HepG2 (cell line): Measurements from ENCODE around the gene TLL2. TPM values are rescaled to one million over a fixed set of nuclear protein-coding genes. Genes with fewer than 3 reads are reported as not detected.
A peak's percentile ranks its signal among the peaks of the same experiment; 100 is the strongest.

Experiments
- AHR ChIP-seq: IDR thresholded peaks from 2 replicates; pipeline ENCODE4 v1.6.1; 2018; ENCODE audit warnings: missing genetic modification reagents, missing compliant biosample characterization
- CC2D1A ChIP-seq: sonication (generic); formaldehyde crosslinking; IDR thresholded peaks from 2 replicates; pipeline ENCODE4 v1.8.1; 2023; ENCODE audit warnings: mild to moderate bottlenecking, missing genetic modification reagents
- EHMT2 ChIP-seq: fragments of 200-600 bp; sonication (generic); IDR thresholded peaks from 2 replicates; pipeline ENCODE4 v1.7.0; 2017; ENCODE audit warnings: antibody characterized with exemption, low read depth, low read length, borderline replicate concordance
- GZF1 ChIP-seq: sonication (generic); formaldehyde crosslinking; IDR thresholded peaks from 2 replicates; pipeline ENCODE4 v1.5.1; 2020; ENCODE audit warnings: mild to moderate bottlenecking, missing genetic modification reagents
- NR2C2 ChIP-seq: sonication (generic); formaldehyde crosslinking; IDR thresholded peaks from 2 replicates; pipeline ENCODE4 v1.4.0; 2020; ENCODE audit warnings: missing genetic modification reagents, mild to moderate bottlenecking, moderate library complexity, borderline replicate concordance
- PLRG1 ChIP-seq: fragments of 450-650 bp; conservative IDR thresholded peaks from 2 replicates; pipeline ENCODE4 v1.6.1; 2016
- SMARCE1 ChIP-seq: fragments of 450-650 bp; IDR thresholded peaks from 2 replicates; pipeline ENCODE4 v1.6.1; 2017; ENCODE audit warnings: borderline replicate concordance
- ZNF224 ChIP-seq: sonication (generic); formaldehyde crosslinking; IDR thresholded peaks from 2 replicates; pipeline ENCODE4 v1.5.0; 2020; ENCODE audit warnings: mild to moderate bottlenecking, missing genetic modification reagents
- ZNF737 ChIP-seq: sonication (generic); formaldehyde crosslinking; IDR thresholded peaks from 2 replicates; pipeline ENCODE4 v1.5.0; 2020; ENCODE audit warnings: missing genetic modification reagents, mild to moderate bottlenecking, borderline replicate concordance
- ZNF746 ChIP-seq: sonication (generic); formaldehyde crosslinking; IDR thresholded peaks from 2 replicates; pipeline ENCODE4 v1.8.0; 2022; ENCODE audit warnings: mild to moderate bottlenecking, missing genetic modification reagents
- ZNF749 ChIP-seq: sonication (generic); formaldehyde crosslinking; IDR thresholded peaks from 2 replicates; pipeline ENCODE4 v1.8.0; 2022; ENCODE audit warnings: mild to moderate bottlenecking, missing genetic modification reagents, moderate library complexity, borderline replicate concordance
- polyA plus RNA-seq, 8 experiments: library from polyadenylated mRNA; depleted of rRNA in 3 of 8; stranded (reverse) in 7 of 8; unstranded in 1 of 8; fragments of >200 nt; fragmentation: Illumina TruSeq in 4 of 8; extraction: Trizol in 4 of 8; gene quantifications; 2 replicates each; pipeline versions ENCODE4 v1.2.1 to v1.2.3, GENCODE V29; 2011 to 2016; ENCODE audit warnings: low read depth in 4 of 8, missing spikeins in 1 of 8, mixed read lengths in 1 of 8; ENCODE audit not compliant: insufficient read depth in 1 of 8
- total RNA-seq, 5 experiments: library from RNA; depleted of rRNA; stranded (reverse); fragments of >200 nt; fragmentation: Illumina TruSeq; extraction: Trizol; gene quantifications; 2 replicates each; pipeline ENCODE4 v1.2.3, GENCODE V29; 2016; ENCODE audit warnings: low read depth in 1 of 5
- TF ChIP-seq, protein P1 (sequence below): IDR thresholded peaks from 2 replicates; pipeline ENCODE4 v1.6.1; 2016; ENCODE audit warnings: low read depth
- TF ChIP-seq, protein P2 (sequence below), 2 experiments: sonication (generic) in 1 of 2; formaldehyde crosslinking in 1 of 2; IDR thresholded peaks; 2 replicates each; pipeline versions ENCODE4 v1.5.1 to v1.6.1; 2011 to 2020; ENCODE audit warnings: borderline replicate concordance in 1 of 2, low read depth in 1 of 2, low read length in 1 of 2, mild to moderate bottlenecking in 1 of 2, missing genetic modification reagents in 1 of 2, moderate library complexity in 1 of 2
- TF ChIP-seq, protein P3 (sequence below): sonication (generic); formaldehyde crosslinking; IDR thresholded peaks from 2 replicates; pipeline ENCODE4 v1.4.0; 2020; ENCODE audit warnings: mild to moderate bottlenecking, missing genetic modification reagents
- TF ChIP-seq, protein P4 (sequence below): sonication (generic); formaldehyde crosslinking; IDR thresholded peaks from 2 replicates; pipeline ENCODE4 v1.8.0; 2022; ENCODE audit warnings: missing genetic modification reagents, mild to moderate bottlenecking, inconsistent platforms, borderline replicate concordance
- TF ChIP-seq, protein P5 (sequence below), 2 experiments: IDR thresholded peaks; 2 replicates each; pipeline ENCODE4 v1.6.1; 2011 to 2012; ENCODE audit warnings: low read length in 2 of 2, borderline replicate concordance in 1 of 2, low read depth in 1 of 2, mild to moderate bottlenecking in 1 of 2, moderate library complexity in 1 of 2

TLL2 gene
- total and polyA plus RNA-seq, 2 of the 13 experiments (the other 11 are each of a cell fraction or from before 2014, with no cell fraction given), result 0.09 TPM; not detected in 1

DNA sequence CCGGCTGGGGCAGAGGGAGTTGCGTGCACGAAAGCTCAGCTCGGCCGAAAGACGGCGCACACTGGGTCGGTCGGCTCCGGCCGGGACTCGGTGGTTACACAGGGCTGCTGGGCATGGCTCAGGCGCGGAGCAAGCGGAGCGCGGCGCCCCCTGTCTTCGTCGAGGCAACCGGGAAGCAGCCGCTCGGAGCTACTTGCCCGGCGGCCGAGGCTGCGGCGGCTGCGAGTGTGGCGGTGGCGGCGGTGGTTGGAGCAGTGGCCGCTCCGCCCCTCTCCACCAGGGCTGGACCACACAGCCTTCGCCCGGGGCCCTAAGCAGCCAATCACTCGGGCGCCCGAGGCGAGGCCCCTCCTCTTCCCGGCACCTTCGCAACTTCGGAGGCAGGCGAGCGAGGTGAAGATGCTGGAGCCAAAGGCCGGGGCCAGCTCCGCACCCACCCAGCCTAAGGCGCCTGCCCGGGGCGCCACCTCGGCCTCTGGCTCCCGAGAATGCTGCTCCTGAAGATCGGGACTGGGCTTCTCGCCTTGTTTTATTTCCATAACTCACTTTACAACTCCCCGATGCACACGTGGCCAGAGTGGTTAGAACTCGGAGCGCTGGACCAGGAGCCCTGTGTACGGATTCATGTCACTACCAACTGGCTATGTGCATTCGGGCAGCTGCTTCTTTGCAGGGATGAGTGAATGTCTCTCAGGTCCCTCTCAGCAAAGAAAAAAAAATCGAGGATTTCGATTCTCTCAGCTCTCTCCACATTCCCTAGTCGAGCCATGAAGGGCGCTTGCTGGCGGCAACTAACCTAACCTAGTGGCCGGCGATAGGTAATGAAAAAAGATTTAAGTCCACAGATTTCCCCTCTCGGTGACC lies at the start of gene TLL2 (continued):
- TF ChIP-seq, protein P1, sequence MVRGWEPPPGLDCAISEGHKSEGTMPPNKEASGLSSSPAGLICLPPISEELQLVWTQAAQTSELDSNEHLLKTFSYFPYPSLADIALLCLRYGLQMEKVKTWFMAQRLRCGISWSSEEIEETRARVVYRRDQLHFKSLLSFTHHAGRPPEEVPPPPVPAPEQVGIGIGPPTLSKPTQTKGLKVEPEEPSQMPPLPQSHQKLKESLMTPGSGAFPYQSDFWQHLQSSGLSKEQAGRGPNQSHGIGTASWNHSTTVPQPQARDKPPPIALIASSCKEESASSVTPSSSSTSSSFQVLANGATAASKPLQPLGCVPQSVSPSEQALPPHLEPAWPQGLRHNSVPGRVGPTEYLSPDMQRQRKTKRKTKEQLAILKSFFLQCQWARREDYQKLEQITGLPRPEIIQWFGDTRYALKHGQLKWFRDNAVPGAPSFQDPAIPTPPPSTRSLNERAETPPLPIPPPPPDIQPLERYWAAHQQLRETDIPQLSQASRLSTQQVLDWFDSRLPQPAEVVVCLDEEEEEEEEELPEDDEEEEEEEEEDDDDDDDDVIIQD, result peak; percentile 63; the same call in 1 of the 2 replicates
- TF ChIP-seq, protein P2, sequence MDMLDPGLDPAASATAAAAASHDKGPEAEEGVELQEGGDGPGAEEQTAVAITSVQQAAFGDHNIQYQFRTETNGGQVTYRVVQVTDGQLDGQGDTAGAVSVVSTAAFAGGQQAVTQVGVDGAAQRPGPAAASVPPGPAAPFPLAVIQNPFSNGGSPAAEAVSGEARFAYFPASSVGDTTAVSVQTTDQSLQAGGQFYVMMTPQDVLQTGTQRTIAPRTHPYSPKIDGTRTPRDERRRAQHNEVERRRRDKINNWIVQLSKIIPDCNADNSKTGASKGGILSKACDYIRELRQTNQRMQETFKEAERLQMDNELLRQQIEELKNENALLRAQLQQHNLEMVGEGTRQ (IDR thresholded peaks at IDR 0.05; ENCODE audit: low read depth, low read length), result no peak
- TF ChIP-seq, protein P2 (CRISPR knock-in tag; IDR thresholded peaks at IDR 0.05; ENCODE audit: borderline replicate concordance), result no peak
- TF ChIP-seq, protein P3, sequence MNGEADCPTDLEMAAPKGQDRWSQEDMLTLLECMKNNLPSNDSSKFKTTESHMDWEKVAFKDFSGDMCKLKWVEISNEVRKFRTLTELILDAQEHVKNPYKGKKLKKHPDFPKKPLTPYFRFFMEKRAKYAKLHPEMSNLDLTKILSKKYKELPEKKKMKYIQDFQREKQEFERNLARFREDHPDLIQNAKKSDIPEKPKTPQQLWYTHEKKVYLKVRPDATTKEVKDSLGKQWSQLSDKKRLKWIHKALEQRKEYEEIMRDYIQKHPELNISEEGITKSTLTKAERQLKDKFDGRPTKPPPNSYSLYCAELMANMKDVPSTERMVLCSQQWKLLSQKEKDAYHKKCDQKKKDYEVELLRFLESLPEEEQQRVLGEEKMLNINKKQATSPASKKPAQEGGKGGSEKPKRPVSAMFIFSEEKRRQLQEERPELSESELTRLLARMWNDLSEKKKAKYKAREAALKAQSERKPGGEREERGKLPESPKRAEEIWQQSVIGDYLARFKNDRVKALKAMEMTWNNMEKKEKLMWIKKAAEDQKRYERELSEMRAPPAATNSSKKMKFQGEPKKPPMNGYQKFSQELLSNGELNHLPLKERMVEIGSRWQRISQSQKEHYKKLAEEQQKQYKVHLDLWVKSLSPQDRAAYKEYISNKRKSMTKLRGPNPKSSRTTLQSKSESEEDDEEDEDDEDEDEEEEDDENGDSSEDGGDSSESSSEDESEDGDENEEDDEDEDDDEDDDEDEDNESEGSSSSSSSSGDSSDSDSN, result peak; percentile 100
- TF ChIP-seq EHMT2, result no peak
- TF ChIP-seq, protein P4, sequence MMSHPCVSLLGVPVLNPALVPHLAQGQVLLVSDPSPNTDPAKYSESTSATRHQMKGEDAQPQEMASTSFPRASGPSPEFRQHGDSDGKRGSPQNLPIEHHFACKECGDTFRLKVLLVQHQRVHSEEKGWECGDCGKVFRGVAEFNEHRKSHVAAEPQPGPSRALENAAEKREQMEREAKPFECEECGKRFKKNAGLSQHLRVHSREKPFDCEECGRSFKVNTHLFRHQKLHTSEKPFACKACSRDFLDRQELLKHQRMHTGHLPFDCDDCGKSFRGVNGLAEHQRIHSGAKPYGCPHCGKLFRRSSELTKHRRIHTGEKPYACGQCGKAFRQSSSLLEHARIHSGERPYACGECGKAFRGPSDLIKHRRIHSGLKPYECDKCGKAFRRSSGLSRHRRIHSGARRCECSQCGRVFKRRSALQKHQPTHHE (CRISPR knock-in tag), result no peak; the same call in 1 of the 2 replicates
- TF ChIP-seq, protein P5, sequence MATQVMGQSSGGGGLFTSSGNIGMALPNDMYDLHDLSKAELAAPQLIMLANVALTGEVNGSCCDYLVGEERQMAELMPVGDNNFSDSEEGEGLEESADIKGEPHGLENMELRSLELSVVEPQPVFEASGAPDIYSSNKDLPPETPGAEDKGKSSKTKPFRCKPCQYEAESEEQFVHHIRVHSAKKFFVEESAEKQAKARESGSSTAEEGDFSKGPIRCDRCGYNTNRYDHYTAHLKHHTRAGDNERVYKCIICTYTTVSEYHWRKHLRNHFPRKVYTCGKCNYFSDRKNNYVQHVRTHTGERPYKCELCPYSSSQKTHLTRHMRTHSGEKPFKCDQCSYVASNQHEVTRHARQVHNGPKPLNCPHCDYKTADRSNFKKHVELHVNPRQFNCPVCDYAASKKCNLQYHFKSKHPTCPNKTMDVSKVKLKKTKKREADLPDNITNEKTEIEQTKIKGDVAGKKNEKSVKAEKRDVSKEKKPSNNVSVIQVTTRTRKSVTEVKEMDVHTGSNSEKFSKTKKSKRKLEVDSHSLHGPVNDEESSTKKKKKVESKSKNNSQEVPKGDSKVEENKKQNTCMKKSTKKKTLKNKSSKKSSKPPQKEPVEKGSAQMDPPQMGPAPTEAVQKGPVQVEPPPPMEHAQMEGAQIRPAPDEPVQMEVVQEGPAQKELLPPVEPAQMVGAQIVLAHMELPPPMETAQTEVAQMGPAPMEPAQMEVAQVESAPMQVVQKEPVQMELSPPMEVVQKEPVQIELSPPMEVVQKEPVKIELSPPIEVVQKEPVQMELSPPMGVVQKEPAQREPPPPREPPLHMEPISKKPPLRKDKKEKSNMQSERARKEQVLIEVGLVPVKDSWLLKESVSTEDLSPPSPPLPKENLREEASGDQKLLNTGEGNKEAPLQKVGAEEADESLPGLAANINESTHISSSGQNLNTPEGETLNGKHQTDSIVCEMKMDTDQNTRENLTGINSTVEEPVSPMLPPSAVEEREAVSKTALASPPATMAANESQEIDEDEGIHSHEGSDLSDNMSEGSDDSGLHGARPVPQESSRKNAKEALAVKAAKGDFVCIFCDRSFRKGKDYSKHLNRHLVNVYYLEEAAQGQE (IDR thresholded peaks at IDR 0.05; ENCODE audit: borderline replicate concordance in 1 of 2, low read depth in 1 of 2, low read length in 2 of 2), result no peak
- peak; percentile 70 for TF ChIP-seq ZNF749 (CRISPR knock-in tag)
- 0 out of 2 replicates have a peak, but pooled peaks have one; percentile 16 for TF ChIP-seq ZNF224 (CRISPR knock-in tag)
- TF ChIP-seq SMARCE1, result no peak
- no peak for TF ChIP-seq PLRG1
- no peak for TF ChIP-seq CC2D1A (CRISPR knock-in tag)
- TF ChIP-seq GZF1 (CRISPR knock-in tag), result no peak
- TF ChIP-seq ZNF746 (CRISPR knock-in tag), result no peak
- TF ChIP-seq NR2C2 (CRISPR knock-in tag), result no peak
- no peak for TF ChIP-seq ZNF737 (CRISPR knock-in tag)
- TF ChIP-seq AHR, result no peak
